Adrenal gland (tissue), 12 donors: ENCODE data around the gene AAR2. TPM values are rescaled to one million over a fixed set of nuclear protein-coding genes. Genes with fewer than 3 reads are reported as not detected.

Experiments used
- DNase-seq, 7 donors: peaks; one replicate each; pipeline ENCODE4 v3.0.0-alpha.2; 2019 to 2020
- H3K27ac ChIP-seq, 5 donors: fragments of 200-600 bp; sonication (generic) in 4 of 5; 1 replicate in 3 of 5; 2 replicates in 2 of 5; pipeline versions ENCODE4 v1.5.1 to v1.8.0; 2016 to 2020; ENCODE audit warnings: mild to moderate bottlenecking in 1 of 5
- H3K27me3 ChIP-seq: fragments of 200-600 bp; 2 replicates; pipeline ENCODE4 v1.8.0; 2021
- H3K36me3 ChIP-seq, 2 donors: fragments of 200-600 bp; replicated peaks in 1 of 2; 1 replicate in 1 of 2; 2 replicates in 1 of 2; pipeline versions ENCODE4 v1.5.1 to v1.8.0; 2018 to 2022
- H3K4me1 ChIP-seq, 2 donors: fragments of 200-600 bp; replicated peaks in 1 of 2; 1 replicate in 1 of 2; 2 replicates in 1 of 2; pipeline versions ENCODE4 v1.5.1 to v1.8.0; 2018 to 2021
- H3K4me3 ChIP-seq, 4 donors: fragments of 200-600 bp; sonication (generic) in 3 of 4; one replicate each; pipeline ENCODE4 v1.5.1; 2016 to 2018
- H3K9me3 ChIP-seq, 3 donors: fragments of 200-600 bp; sonication (generic) in 1 of 3; replicated peaks in 1 of 3; 1 replicate in 2 of 3; 2 replicates in 1 of 3; pipeline versions ENCODE4 v1.5.1 to v1.8.0; 2016 to 2021
- CTCF ChIP-seq, 6 experiments: fragments of 450-650 bp in 4 of 6; fragments of 200-600 bp in 2 of 6; sonication (generic) in 1 of 6; IDR thresholded peaks; 1 replicate in 5 of 6; 2 replicates in 1 of 6; pipeline versions ENCODE4 v1.5.1 to v1.8.0; 2016 to 2021; ENCODE audit warnings: antibody characterized with exemption in 6 of 6, mild to moderate bottlenecking in 2 of 6, moderate library complexity in 1 of 6
- POLR2A ChIP-seq, 2 donors: fragments of 450-650 bp; IDR thresholded peaks; one replicate each; pipeline ENCODE4 v1.6.1; 2017; ENCODE audit warnings: antibody characterized with exemption in 2 of 2, mild to moderate bottlenecking in 2 of 2, moderate library complexity in 1 of 2
- WGBS, 4 donors: extraction: QIAGEN DNeasy Blood & Tissue Kit in 2 of 4; methylation state at CpG; one replicate each; pipeline versions ENCODE4 v1.1.5 to v1.1.7; 2013 to 2017; 5-methylcytosine and 5-hydroxymethylcytosine counted together
- intact Hi-C, 2 donors: fragments of 100-400 bp; cut with DNase I; formaldehyde crosslinking; loops; one replicate each; pipeline versions ENCODE4 v1.14.1 to v1.15.0; 2022 to 2023
- polyA plus RNA-seq, 3 donors: library from polyadenylated mRNA; stranded (reverse); fragments of 200-250 nt in 2 of 3; fragments of 350-450 nt in 1 of 3; fragmentation: Illumina TruSeq in 1 of 3; extraction: RNeasy Lipid Tissue Mini Kit (QIAGEN cat#74804) in 1 of 3; gene quantifications; one replicate each; pipeline ENCODE4 v1.2.3, GENCODE V29; 2013 to 2014
- total RNA-seq, 9 donors: library from RNA; depleted of rRNA in 4 of 9; stranded (reverse); fragments of >200 nt in 4 of 9; fragments of 120-200 nt in 1 of 9; fragmentation: NEBNext Ultra II Directional in 1 of 9; extraction: Animal tissue kit (Norgen Biotek cat#: 25700) in 1 of 9; gene quantifications; one replicate each; pipeline versions ENCODE4 v1.1.0 to v1.2.4, GENCODE V29; 2013 to 2023
- donor health status: healthy with polysubstance abuse.
- donor health status: Bipolar disorder and iron deficiency.
- donor health status: DM: yes; HTN: yes; CAD: no.
- donor health status: DM: no; HTN: no; CAD: no.
- donor health status: DM: no; HTN: no; CAD: no.
- donor health status: DM: yes; HTN: yes; CAD: no.

Gene AAR2
- total and polyA plus RNA-seq, 12 donors = 11.7 to 50.4 (median 32.6) TPM

GRCh38 chr20:36210436-36211021, 25.7 kb upstream of the AAR2 start:
- DNase-seq = no peak
- Histone ChIP-seq H3K4me3 (no peak overlapping the region), H3K4me1 (no peaks in the 10 kb centered on the region), H3K9me3 (no peaks in the 10 kb centered on the region), H3K27ac (no peak overlapping the region), H3K36me3 (peaks cover 0 to 90% of the 10 kb centered on the region in 2 donors), H3K27me3 (no peaks in the 10 kb centered on the region)
- intact Hi-C loops = loop anchor here in 1 of 2 donors (5.0 kb wide), 1 partner anchor 227 kb away; no protein-coding TSS in a partner anchor
- TF ChIP-seq POLR2A (IDR thresholded peaks at IDR 0.05) = no peak
- TF ChIP-seq CTCF (IDR thresholded peaks at IDR 0.05) = no peak
- WGBS, 4 donors = 88 to 93% (median 91%) methylated on average over 5 of the region's 5 CpGs

GRCh38 chr20:36213362-36213761, 22.9 kb upstream of the AAR2 start:
- intact Hi-C loops = loop anchor here in 1 of 2 donors (5.0 kb wide), 1 partner anchor 224 kb away; no protein-coding TSS in a partner anchor
- H3K36me3 ChIP-seq = peaks cover 0 to 70% of the 10 kb centered on the region in 2 donors
- peak overlapping the region in 1 of 5 donors; percentile 12 for H3K27ac ChIP-seq
- WGBS, 4 donors = 26 to 46% (median 39%) methylated on average over 2 of the region's 2 CpGs
- no peak overlapping the region for H3K4me3 ChIP-seq
- no peak for TF ChIP-seq POLR2A (IDR thresholded peaks at IDR 0.05)
- H3K4me1 ChIP-seq = no peaks in the 10 kb centered on the region
- no peaks in the 10 kb centered on the region for H3K27me3 ChIP-seq
- no peaks in the 10 kb centered on the region for H3K9me3 ChIP-seq
- peak in 2 of 7 donors; percentile 52 to 53 for DNase-seq

- no peaks in the 10 kb centered on the region for H3K9me3 ChIP-seq
- peaks cover 0 to 72% of the 10 kb centered on the region in 2 donors for H3K36me3 ChIP-seq
- no peak for DNase-seq
- H3K4me1 ChIP-seq = no peaks in the 10 kb centered on the region
- 62 to 68% (median 64%) methylated on average over 4 to 5 of the region's 5 CpGs for WGBS, 4 donors
- H3K27ac ChIP-seq = no peak overlapping the region
- intact Hi-C loops = loop anchor here in 1 of 2 donors (5.0 kb wide), 1 partner anchor 223 kb away; no protein-coding TSS in a partner anchor
- no peaks in the 10 kb centered on the region for H3K27me3 ChIP-seq
- no peak overlapping the region for H3K4me3 ChIP-seq
- TF ChIP-seq POLR2A (IDR thresholded peaks at IDR 0.05) = no peak
- peak in 5 of 6 experiments; percentile 31 to 46 (median 43) for TF ChIP-seq CTCF (IDR thresholded peaks at IDR 0.05)
These were observed 21.5 kb upstream of the AAR2 start for GRCh38 chr20:36214684-36215256.

DNA sequence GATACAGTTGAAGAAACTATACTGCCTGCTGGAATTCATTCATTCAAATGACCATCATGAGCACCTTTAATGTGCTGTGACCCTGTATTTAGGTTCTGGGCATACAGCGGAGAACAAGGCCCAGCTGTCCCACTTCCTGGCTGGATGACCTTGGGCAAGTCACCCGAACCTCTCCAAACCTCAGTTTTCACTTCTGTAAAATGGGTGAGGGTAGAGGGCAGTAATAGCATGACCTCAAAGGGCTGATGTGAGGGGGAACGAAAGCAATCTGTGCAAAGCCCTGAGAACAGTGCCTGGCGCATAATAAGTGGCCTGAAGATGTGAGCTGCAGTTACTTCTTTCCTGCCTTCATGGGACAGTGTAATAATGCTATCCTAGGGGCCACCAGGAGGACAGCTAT, 20.5 kb upstream of the AAR2 start:
- no peaks in the 10 kb centered on the region for H3K4me1 ChIP-seq
- WGBS, 4 donors = 73 to 94% (median 80%) methylated on average over 4 of the region's 4 CpGs
- peaks cover 0 to 72% of the 10 kb centered on the region in 2 donors for H3K36me3 ChIP-seq
- no peak overlapping the region for H3K27ac ChIP-seq
- H3K4me3 ChIP-seq = no peak overlapping the region
- H3K9me3 ChIP-seq = no peaks in the 10 kb centered on the region
- TF ChIP-seq CTCF (IDR thresholded peaks at IDR 0.05) (no peak), POLR2A (IDR thresholded peaks at IDR 0.05) (no peak)
- no peak for DNase-seq
- H3K27me3 ChIP-seq = no peaks in the 10 kb centered on the region
- intact Hi-C loops = no loop called here
